22Rv1 (cell line): ENCODE data around the gene RIN1.

Experiments
- ZFX ChIP-seq: fragments of 450-650 bp; IDR thresholded peaks from 2 replicates; pipeline ENCODE4 v1.6.1; 2017; ENCODE audit warnings: antibody characterized with exemption, borderline replicate concordance
- TF ChIP-seq, protein P1 (sequence below): fragments of 450-650 bp; IDR thresholded peaks from 2 replicates; pipeline ENCODE4 v1.5.1; 2017; ENCODE audit warnings: mild to moderate bottlenecking

DNA sequence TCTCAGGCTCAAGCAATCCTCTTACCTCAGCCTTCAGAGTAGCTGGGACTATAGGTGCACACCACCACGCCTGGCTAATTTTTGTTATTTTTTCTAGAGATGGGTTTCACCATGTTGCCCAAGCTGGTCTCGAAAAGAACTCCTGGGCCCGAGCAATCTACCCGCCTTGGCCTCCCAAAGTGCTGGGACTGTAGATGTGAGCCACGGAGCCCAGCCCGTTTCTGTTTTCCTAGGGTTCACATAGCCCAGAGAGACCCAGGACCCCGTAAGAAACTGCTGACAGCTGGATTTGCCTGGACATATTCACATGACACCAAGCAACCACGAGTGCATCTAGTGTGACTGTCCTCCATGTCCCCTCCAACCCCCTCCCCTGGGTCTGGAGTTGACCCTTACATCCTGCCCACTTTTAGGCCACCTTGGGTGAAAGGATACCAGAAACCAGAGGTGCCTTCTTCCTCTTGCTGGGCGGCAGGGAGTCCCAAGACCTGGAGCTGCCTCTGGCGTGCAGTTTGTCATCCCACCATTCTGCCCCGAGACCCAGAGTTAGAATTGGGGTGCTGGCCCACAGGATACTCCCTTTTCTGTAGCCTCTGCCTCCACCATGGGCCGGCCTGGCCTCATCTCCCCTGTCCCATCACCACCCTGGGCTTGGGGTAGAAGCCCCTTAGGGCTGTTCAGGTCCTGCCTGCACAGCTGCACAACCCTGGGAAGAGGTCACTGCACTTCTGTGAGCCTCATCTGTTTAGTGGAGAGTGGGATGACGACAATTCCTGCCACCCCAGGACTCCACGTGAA lies 3.7 kb upstream of the RIN1 start:
- TF ChIP-seq, protein P1, sequence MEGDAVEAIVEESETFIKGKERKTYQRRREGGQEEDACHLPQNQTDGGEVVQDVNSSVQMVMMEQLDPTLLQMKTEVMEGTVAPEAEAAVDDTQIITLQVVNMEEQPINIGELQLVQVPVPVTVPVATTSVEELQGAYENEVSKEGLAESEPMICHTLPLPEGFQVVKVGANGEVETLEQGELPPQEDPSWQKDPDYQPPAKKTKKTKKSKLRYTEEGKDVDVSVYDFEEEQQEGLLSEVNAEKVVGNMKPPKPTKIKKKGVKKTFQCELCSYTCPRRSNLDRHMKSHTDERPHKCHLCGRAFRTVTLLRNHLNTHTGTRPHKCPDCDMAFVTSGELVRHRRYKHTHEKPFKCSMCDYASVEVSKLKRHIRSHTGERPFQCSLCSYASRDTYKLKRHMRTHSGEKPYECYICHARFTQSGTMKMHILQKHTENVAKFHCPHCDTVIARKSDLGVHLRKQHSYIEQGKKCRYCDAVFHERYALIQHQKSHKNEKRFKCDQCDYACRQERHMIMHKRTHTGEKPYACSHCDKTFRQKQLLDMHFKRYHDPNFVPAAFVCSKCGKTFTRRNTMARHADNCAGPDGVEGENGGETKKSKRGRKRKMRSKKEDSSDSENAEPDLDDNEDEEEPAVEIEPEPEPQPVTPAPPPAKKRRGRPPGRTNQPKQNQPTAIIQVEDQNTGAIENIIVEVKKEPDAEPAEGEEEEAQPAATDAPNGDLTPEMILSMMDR: no peak
- TF ChIP-seq ZFX: no peak
